22Rv1 (cell line): Measurements from ENCODE around the gene RPLP1.

Experiments used
- CTCF ChIP-seq: fragments of 450-650 bp; IDR thresholded peaks from 2 replicates; pipeline ENCODE4 v1.5.1; 2017; ENCODE audit warnings: mild to moderate bottlenecking
- ZFX ChIP-seq: fragments of 450-650 bp; IDR thresholded peaks from 2 replicates; pipeline ENCODE4 v1.6.1; 2017; ENCODE audit warnings: antibody characterized with exemption, borderline replicate concordance

DNA sequence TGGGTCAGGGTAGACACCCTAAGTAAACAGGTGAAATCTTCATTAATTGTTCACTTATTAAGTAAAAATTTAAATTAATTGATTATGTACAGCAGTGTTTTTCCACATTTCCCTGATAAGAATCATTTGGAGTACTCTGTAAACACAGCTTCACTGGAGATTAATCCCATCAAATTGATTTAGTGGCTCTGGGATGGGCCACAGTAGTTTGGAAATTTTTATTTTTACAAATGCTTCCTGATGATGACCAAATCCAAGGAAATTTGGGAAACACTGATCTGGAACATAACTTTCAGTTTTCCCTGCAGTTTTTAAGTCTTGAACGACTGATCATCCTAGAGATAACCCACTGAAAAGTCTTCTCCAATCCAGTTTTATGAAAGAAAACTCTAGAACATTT, 18.8 kb upstream of the RPLP1 start:
- TF ChIP-seq CTCF: no peak
- no peak for TF ChIP-seq ZFX
